Upper lobe of right lung (tissue), 1 donor: ENCODE measurements around the gene FGFR1OP2. TPM values are rescaled to one million over a fixed set of nuclear protein-coding genes. Genes with fewer than 3 reads are reported as not detected.

ENCODE experiments used
- ATAC-seq: fragments of 200-7000 bp; cut with Tn5 transposase; one replicate; pipeline ENCODE4 v1.9.1; 2020; ENCODE audit warnings: mild to moderate bottlenecking, moderate library complexity
- DNase-seq: peaks from one replicate; pipeline ENCODE4 v3.0.0-alpha.2; 2020
- H3K27ac ChIP-seq: fragments of 200-600 bp; one replicate; pipeline ENCODE4 v1.8.0; 2022
- H3K27me3 ChIP-seq: fragments of 200-600 bp; one replicate; pipeline ENCODE4 v1.8.0; 2022; ENCODE audit warnings: mild to moderate bottlenecking
- H3K36me3 ChIP-seq: fragments of 200-600 bp; one replicate; pipeline ENCODE4 v1.8.0; 2022
- H3K4me1 ChIP-seq: fragments of 200-600 bp; one replicate; pipeline ENCODE4 v1.8.0; 2022
- H3K4me3 ChIP-seq: fragments of 200-600 bp; one replicate; pipeline ENCODE4 v1.8.0; 2022; ENCODE audit warnings: mild to moderate bottlenecking
- H3K9me3 ChIP-seq: fragments of 200-600 bp; one replicate; pipeline ENCODE4 v1.8.0; 2022
- intact Hi-C: fragments of 100-400 bp; cut with DNase I; formaldehyde crosslinking; loops from one replicate; pipeline ENCODE4 v1.11.0; 2022
- total RNA-seq: library from RNA; stranded (reverse); fragmentation: NEBNext Ultra II Directional; extraction: Animal tissue kit (Norgen Biotek cat#: 25700); gene quantifications from one replicate; pipeline ENCODE4 v1.2.1, GENCODE V29; 2021
- TF ChIP-seq, protein P1 (sequence below): fragments of 200-600 bp; IDR thresholded peaks from one replicate; pipeline ENCODE4 v1.8.0; 2022; ENCODE audit warnings: antibody characterized with exemption
- donor health status: DM: no; HTN: yes; CAD: no; lungs with severe emphysema.

FGFR1OP2 gene
- total RNA-seq, 1 donor from 2014 or later, result 64.1 TPM

DNA sequence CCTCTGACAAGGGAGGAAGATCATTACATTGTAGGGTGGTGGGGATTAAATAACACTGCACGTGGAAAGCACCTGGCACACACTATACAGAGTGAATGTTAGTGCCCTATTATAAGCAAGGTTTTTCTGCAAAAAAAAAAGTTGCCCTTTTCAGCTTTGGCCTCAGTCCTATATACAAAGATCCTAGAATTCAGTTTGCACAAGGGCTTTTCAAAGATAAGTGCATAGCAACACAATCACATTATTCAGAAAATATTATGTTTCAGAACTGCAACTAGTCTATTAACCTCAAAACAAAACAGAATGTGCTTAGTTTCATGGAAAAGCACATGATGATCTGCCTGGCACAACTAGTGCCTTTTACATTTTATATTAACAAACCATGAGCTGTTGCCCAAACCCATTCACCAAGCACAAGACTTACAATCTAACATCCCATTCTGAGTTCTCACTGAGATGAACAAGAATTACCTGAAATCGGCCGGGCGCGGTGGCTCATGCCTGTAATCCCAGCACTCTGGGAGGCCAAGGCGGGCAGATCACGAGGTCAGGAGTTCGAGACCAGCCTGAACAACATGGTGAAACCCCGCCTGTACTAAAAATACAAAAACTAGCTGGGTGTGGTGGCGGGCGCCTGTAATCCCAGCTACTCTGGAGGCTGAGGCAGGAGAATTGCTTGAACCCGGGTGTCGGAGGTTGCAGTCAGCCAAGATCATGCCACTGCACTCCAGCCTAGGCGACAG is 74.1 kb downstream of the FGFR1OP2 start:
- intact Hi-C loops, result no loop called here
- Histone ChIP-seq H3K27ac (peak overlapping the region; percentile 97), H3K27me3 (no peaks in the 10 kb centered on the region), H3K4me3 (peak overlapping the region; percentile 84), H3K9me3 (no peaks in the 10 kb centered on the region), H3K4me1 (peaks cover 24% of the 10 kb centered on the region), H3K36me3 (no peaks in the 10 kb centered on the region)
- DNase-seq (peak; percentile 63), ATAC-seq (no peak)
- TF ChIP-seq, protein P1, sequence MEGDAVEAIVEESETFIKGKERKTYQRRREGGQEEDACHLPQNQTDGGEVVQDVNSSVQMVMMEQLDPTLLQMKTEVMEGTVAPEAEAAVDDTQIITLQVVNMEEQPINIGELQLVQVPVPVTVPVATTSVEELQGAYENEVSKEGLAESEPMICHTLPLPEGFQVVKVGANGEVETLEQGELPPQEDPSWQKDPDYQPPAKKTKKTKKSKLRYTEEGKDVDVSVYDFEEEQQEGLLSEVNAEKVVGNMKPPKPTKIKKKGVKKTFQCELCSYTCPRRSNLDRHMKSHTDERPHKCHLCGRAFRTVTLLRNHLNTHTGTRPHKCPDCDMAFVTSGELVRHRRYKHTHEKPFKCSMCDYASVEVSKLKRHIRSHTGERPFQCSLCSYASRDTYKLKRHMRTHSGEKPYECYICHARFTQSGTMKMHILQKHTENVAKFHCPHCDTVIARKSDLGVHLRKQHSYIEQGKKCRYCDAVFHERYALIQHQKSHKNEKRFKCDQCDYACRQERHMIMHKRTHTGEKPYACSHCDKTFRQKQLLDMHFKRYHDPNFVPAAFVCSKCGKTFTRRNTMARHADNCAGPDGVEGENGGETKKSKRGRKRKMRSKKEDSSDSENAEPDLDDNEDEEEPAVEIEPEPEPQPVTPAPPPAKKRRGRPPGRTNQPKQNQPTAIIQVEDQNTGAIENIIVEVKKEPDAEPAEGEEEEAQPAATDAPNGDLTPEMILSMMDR, result no peak

DNA sequence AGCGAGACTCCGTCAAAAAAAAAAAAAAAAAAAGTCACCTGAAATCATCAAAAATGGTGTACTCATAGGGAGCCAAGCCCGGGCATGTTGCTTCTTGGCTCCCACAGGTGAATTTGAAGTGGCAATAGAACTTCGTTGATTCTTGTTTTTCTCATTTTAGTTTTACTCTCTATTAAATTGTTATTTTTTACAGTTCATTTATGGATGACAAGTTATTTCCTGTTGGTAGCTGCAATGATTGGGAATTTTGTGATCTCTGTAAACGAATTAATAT is 74.6 kb downstream of the FGFR1OP2 start:
- H3K27ac ChIP-seq, result peak overlapping the region; percentile 97
- H3K4me1 ChIP-seq, result peaks cover 24% of the 10 kb centered on the region
- DNase-seq, result no peak
- no peaks in the 10 kb centered on the region for H3K9me3 ChIP-seq
- ATAC-seq, result no peak
- TF ChIP-seq, protein P1, result no peak
- intact Hi-C loops, result no loop called here
- peak overlapping the region; percentile 84 for H3K4me3 ChIP-seq
- H3K27me3 ChIP-seq, result no peaks in the 10 kb centered on the region
- no peaks in the 10 kb centered on the region for H3K36me3 ChIP-seq

DNA sequence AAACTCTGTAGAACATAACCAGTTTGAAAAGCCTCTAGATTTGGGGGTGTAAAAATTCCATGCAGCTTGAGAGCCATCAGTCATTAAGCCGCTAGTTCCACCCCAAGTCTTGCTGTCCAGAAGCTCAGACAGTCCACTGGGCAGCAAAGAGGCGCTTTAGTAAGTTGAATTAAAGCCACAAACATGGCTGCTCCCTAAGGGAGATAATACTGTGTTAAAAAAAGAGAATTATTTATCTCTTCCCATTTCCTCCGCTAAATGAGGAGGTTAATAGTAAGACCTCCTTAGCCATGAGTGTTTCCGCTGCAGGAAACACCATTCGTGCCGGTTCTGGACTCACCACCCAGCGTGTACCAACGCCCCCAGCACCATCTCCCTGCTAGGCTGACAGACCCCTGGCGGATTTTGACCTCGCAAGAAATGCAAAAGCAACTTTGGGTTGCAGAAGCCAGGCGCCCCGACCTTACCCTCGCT is 75.4 kb downstream of the FGFR1OP2 start:
- H3K4me3 ChIP-seq, result peak overlapping the region; percentile 84
- peaks cover 24% of the 10 kb centered on the region for H3K4me1 ChIP-seq
- H3K27me3 ChIP-seq, result no peaks in the 10 kb centered on the region
- intact Hi-C loops, result no loop called here
- no peaks in the 10 kb centered on the region for H3K9me3 ChIP-seq
- TF ChIP-seq, protein P1, result no peak
- DNase-seq, result no peak
- H3K27ac ChIP-seq, result peak overlapping the region; percentile 97
- H3K36me3 ChIP-seq, result no peaks in the 10 kb centered on the region
- peak; percentile 28 for ATAC-seq

DNA sequence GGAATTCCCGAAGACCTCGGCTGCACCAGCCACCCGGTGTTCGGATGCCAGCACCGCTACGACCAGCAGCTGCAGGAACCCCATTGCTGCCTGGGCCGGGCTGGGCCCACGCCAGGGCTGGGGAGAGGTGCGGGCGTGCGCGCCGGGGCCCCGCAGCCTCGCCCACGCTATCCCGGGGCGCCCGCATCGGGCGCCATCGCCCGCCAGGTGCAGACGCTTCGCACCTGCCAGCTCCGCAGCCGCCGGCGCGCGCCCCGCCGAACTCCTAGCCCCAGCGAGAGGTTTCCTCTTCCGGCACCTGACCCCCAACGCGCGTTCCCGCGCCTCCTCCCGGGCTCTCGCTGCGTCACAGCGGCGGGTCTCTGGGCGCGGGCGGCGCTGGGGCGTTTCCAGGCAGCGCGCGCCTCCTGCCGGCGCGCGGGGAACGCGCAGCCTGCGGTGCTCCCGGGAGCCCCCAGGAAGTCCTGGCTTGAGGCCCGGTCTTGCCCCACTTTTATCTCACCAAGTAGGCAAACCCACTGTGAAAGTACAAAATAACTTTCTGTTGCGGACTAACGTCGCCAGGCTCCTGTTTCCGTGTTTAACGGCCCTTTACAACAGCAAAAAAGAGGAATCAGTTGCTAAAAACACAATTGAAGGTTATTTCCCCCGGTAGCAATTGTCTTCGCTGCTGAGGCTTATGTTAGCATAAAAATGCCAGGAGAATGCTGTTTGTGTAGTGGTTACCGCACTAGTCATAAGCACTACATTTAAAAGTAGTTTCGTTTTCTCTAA is 76.0 kb downstream of the FGFR1OP2 start, which contains the start of gene TM7SF3:
Gene TM7SF3, minus strand, starts transcription at position 300 of the 774 bp plus-strand sequence. Its CDS starts 216 bp downstream, at position 84.
- H3K27ac ChIP-seq, result peak within 1 kb of the TSS; percentile 97
- TF ChIP-seq, protein P1, result peak; percentile 91
- ATAC-seq (peak; percentile 98), DNase-seq (peak; percentile 98)
- no peaks in the 10 kb centered on the region for H3K36me3 ChIP-seq
- peaks cover 24% of the 10 kb centered on the region for H3K4me1 ChIP-seq
- no peaks in the 10 kb centered on the region for H3K9me3 ChIP-seq
- intact Hi-C loops, result no loop called here
- H3K27me3 ChIP-seq, result no peaks in the 10 kb centered on the region
- peak within 1 kb of the TSS; percentile 84 for H3K4me3 ChIP-seq

DNA sequence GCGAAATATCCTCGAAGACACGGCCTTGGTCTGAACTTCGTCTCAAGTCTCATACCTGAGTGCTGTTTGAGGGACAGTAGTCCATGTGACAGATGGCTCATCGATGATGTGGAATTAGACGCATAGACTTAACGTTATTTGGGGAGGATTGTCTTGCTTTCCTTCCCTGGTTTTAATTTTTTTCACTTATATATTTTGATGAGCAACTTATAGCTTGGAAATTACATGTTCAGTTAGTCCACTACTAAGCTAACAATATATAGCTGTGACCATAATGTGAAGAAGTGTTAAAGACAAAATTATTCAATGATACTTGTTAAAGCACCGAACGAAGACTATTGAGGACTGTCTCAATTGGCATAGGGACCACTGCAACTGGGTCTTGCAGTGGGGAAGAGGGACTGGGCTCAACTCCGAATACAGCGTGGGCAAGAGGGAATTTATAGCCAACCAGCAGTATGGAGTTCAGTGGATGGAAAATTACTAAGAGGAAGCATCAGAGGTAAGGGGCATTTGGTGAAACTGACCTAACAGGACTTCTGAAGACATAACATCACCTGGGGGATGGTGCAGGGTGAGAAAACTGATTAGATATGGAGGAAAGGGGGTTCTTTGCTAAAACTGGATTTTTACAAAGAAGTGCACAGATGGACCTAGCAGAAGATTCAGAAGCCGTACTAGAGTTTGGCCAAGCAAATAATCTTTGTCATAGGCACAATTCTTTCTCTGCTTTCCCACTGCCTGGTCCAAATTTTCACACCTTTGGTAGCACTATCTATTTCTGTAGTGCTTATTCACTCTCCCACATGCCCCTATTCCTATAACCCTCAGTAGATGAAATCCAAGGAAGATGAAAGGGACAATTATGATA is 76.8 kb downstream of the FGFR1OP2 start:
- ATAC-seq (no peak), DNase-seq (no peak)
- H3K4me1 ChIP-seq, result peaks cover 24% of the 10 kb centered on the region
- no peaks in the 10 kb centered on the region for H3K9me3 ChIP-seq
- no peaks in the 10 kb centered on the region for H3K36me3 ChIP-seq
- no peaks in the 10 kb centered on the region for H3K27me3 ChIP-seq
- H3K4me3 ChIP-seq, result peak overlapping the region; percentile 84
- TF ChIP-seq, protein P1, result no peak
- intact Hi-C loops, result no loop called here
- H3K27ac ChIP-seq, result peak overlapping the region; percentile 97
